Measurements from ENCODE around the gene NFKBIE.
A peak's percentile ranks its signal among the peaks of the same experiment; 100 is the strongest.

DNA sequence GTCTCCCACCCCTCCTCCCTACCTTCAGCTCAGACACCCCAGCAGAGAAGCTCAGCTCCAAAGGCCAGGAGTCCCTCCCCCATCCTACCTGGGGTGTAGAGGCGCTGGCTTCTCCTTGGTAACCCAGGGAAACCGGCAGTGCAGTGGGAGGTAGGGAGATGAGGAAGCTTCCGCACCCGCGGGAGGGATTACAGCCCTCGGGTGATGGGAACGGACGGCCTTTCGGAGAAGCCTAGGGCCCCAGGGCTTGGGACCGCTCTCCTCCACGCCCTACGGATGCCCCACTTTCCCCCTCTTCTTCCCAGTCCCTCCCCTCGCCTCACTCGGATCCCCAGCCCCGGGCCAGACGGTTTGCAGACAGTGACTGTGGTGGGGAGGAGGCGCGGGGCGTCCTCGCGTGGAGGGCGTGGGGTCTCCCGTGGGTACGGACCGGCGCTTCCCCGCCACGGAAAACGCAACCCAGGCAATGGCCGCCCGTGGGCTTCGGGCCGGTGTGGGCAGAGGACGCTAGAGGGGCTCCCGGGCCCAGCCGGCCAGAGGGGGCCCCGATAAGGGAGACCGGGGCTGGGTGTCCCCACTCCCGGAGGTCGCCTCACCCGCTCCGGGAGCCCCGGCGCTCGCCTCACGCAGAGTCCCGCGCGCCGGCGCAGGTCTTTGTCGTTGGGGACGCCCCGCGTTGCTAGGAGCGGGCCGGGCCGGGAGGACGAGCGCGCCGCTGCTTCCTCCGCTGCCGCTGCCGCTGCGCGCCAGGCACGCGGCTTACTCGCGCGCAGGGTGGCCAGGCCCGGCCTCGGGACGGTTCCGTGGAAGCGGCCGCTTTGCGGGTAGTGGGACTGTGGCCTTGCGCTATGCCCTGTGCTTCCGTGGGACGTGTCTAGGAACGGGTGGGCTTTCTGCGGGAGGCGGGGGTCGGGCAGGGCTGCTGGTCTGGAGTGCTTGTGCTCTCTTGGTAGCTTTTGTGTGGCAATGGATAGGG is 32.0 kb upstream of the NFKBIE start:
- peak; percentile 92 for TF ChIP-seq EZH2 (IDR thresholded peaks at IDR 0.05; ENCODE audit: low read length)
- TF ChIP-seq, protein P1, sequence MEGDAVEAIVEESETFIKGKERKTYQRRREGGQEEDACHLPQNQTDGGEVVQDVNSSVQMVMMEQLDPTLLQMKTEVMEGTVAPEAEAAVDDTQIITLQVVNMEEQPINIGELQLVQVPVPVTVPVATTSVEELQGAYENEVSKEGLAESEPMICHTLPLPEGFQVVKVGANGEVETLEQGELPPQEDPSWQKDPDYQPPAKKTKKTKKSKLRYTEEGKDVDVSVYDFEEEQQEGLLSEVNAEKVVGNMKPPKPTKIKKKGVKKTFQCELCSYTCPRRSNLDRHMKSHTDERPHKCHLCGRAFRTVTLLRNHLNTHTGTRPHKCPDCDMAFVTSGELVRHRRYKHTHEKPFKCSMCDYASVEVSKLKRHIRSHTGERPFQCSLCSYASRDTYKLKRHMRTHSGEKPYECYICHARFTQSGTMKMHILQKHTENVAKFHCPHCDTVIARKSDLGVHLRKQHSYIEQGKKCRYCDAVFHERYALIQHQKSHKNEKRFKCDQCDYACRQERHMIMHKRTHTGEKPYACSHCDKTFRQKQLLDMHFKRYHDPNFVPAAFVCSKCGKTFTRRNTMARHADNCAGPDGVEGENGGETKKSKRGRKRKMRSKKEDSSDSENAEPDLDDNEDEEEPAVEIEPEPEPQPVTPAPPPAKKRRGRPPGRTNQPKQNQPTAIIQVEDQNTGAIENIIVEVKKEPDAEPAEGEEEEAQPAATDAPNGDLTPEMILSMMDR (optimal IDR thresholded peaks at IDR 0.05 in 1 of 3, IDR thresholded peaks at IDR 0.05 in 1 of 3, conservative IDR thresholded peaks at IDR 0.05 in 1 of 3; ENCODE audit: extremely low read depth in 1 of 3, insufficient read depth in 2 of 3, low read length in 3 of 3) = no peak
